Adrenal gland (tissue), 12 donors: ENCODE measurements around the gene HEBP1. TPM values are rescaled to one million over a fixed set of nuclear protein-coding genes. Genes with fewer than 3 reads are reported as not detected.
"Not testable (repeated sequence)": the region's sequence is repeated elsewhere in the genome, so short reads cannot be mapped to it uniquely, and the experiment has no call there.

ENCODE experiments used
- DNase-seq, 7 donors: peaks; one replicate each; pipeline ENCODE4 v3.0.0-alpha.2; 2019 to 2020
- H3K27ac ChIP-seq, 5 donors: fragments of 200-600 bp; sonication (generic) in 4 of 5; 1 replicate in 3 of 5; 2 replicates in 2 of 5; pipeline versions ENCODE4 v1.5.1 to v1.8.0; 2016 to 2020; ENCODE audit warnings: mild to moderate bottlenecking in 1 of 5
- H3K27me3 ChIP-seq: fragments of 200-600 bp; 2 replicates; pipeline ENCODE4 v1.8.0; 2021
- H3K36me3 ChIP-seq, 2 donors: fragments of 200-600 bp; replicated peaks in 1 of 2; 1 replicate in 1 of 2; 2 replicates in 1 of 2; pipeline versions ENCODE4 v1.5.1 to v1.8.0; 2018 to 2022
- H3K4me1 ChIP-seq, 2 donors: fragments of 200-600 bp; replicated peaks in 1 of 2; 1 replicate in 1 of 2; 2 replicates in 1 of 2; pipeline versions ENCODE4 v1.5.1 to v1.8.0; 2018 to 2021
- H3K4me3 ChIP-seq, 4 donors: fragments of 200-600 bp; sonication (generic) in 3 of 4; one replicate each; pipeline ENCODE4 v1.5.1; 2016 to 2018
- H3K9me3 ChIP-seq, 3 donors: fragments of 200-600 bp; sonication (generic) in 1 of 3; replicated peaks in 1 of 3; 1 replicate in 2 of 3; 2 replicates in 1 of 3; pipeline versions ENCODE4 v1.5.1 to v1.8.0; 2016 to 2021
- POLR2A ChIP-seq, 2 donors: fragments of 450-650 bp; IDR thresholded peaks; one replicate each; pipeline ENCODE4 v1.6.1; 2017; ENCODE audit warnings: antibody characterized with exemption in 2 of 2, mild to moderate bottlenecking in 2 of 2, moderate library complexity in 1 of 2
- WGBS, 4 donors: extraction: QIAGEN DNeasy Blood & Tissue Kit in 2 of 4; methylation state at CpG; one replicate each; pipeline versions ENCODE4 v1.1.5 to v1.1.7; 2013 to 2017; 5-methylcytosine and 5-hydroxymethylcytosine counted together
- intact Hi-C, 2 donors: fragments of 100-400 bp; cut with DNase I; formaldehyde crosslinking; loops; one replicate each; pipeline versions ENCODE4 v1.14.1 to v1.15.0; 2022 to 2023
- polyA plus RNA-seq, 3 donors: library from polyadenylated mRNA; stranded (reverse); fragments of 200-250 nt in 2 of 3; fragments of 350-450 nt in 1 of 3; fragmentation: Illumina TruSeq in 1 of 3; extraction: RNeasy Lipid Tissue Mini Kit (QIAGEN cat#74804) in 1 of 3; gene quantifications; one replicate each; pipeline ENCODE4 v1.2.3, GENCODE V29; 2013 to 2014
- total RNA-seq, 9 donors: library from RNA; depleted of rRNA in 4 of 9; stranded (reverse); fragments of >200 nt in 4 of 9; fragments of 120-200 nt in 1 of 9; fragmentation: NEBNext Ultra II Directional in 1 of 9; extraction: Animal tissue kit (Norgen Biotek cat#: 25700) in 1 of 9; gene quantifications; one replicate each; pipeline versions ENCODE4 v1.1.0 to v1.2.4, GENCODE V29; 2013 to 2023
- TF ChIP-seq, protein P1 (sequence below), 6 experiments: fragments of 450-650 bp in 4 of 6; fragments of 200-600 bp in 2 of 6; sonication (generic) in 1 of 6; IDR thresholded peaks; 1 replicate in 5 of 6; 2 replicates in 1 of 6; pipeline versions ENCODE4 v1.5.1 to v1.8.0; 2016 to 2021; ENCODE audit warnings: antibody characterized with exemption in 6 of 6, mild to moderate bottlenecking in 2 of 6, moderate library complexity in 1 of 6
- donor health status: healthy with polysubstance abuse.
- donor health status: Bipolar disorder and iron deficiency.
- donor health status: DM: yes; HTN: yes; CAD: no.
- donor health status: DM: no; HTN: no; CAD: no.
- donor health status: DM: no; HTN: no; CAD: no.
- donor health status: DM: yes; HTN: yes; CAD: no.

HEBP1 gene
- total and polyA plus RNA-seq, 12 donors = 34.3 to 165 (median 87.5) TPM

GRCh38 chr12:13041224-13041623 lies 41.2 kb upstream of the HEBP1 start:
- 89 to 98% (median 95%) methylated on average over 2 of the region's 2 CpGs for whole genome bisulfite sequencing, 4 donors
- H3K36me3 ChIP-seq = no peaks in the 10 kb centered on the region
- H3K4me1 ChIP-seq = peaks cover 0 to 14% of the 10 kb centered on the region in 2 donors
- DNase-seq = no peak
- H3K27me3 ChIP-seq = no peaks in the 10 kb centered on the region
- no peaks in the 10 kb centered on the region for H3K9me3 ChIP-seq
- H3K4me3 ChIP-seq = no peak overlapping the region
- TF ChIP-seq, protein P1, sequence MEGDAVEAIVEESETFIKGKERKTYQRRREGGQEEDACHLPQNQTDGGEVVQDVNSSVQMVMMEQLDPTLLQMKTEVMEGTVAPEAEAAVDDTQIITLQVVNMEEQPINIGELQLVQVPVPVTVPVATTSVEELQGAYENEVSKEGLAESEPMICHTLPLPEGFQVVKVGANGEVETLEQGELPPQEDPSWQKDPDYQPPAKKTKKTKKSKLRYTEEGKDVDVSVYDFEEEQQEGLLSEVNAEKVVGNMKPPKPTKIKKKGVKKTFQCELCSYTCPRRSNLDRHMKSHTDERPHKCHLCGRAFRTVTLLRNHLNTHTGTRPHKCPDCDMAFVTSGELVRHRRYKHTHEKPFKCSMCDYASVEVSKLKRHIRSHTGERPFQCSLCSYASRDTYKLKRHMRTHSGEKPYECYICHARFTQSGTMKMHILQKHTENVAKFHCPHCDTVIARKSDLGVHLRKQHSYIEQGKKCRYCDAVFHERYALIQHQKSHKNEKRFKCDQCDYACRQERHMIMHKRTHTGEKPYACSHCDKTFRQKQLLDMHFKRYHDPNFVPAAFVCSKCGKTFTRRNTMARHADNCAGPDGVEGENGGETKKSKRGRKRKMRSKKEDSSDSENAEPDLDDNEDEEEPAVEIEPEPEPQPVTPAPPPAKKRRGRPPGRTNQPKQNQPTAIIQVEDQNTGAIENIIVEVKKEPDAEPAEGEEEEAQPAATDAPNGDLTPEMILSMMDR (IDR thresholded peaks at IDR 0.05) = no peak
- TF ChIP-seq POLR2A (IDR thresholded peaks at IDR 0.05) = no peak
- intact Hi-C loops = no loop called here
- H3K27ac ChIP-seq = no peak overlapping the region

DNA sequence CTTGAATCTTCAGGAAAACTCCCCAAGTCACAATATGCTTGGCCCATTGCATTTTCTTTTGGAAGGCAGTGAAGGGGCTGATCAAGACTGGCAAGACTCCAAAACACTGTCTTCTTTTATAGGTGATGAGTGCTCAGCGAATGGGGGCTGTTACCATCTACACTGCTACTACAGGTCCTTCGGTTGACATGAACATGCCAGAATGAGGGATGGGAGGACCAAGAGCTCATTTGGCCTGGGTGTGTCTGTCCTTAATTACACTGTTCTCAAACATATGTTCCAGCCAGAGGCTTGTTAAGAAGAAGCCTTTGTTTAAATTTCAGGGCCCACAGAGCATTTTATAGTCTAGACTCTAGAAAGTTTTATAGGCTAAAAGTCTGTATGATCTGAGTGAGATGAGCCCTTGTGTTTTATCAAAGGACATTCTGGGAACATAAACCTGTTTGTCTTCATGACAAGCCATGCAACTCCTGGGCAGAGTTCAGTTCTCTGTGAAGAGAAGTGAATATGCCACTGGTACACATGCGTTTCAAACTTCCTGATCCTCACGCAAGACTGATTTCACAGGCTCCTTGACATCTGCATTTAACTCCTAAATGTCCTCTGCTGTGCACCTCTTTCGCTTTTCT lies 39.4 kb upstream of the HEBP1 start:
- Histone ChIP-seq H3K4me1 (peaks cover 0 to 5% of the 10 kb centered on the region in 2 donors), H3K9me3 (no peaks in the 10 kb centered on the region), H3K27me3 (no peaks in the 10 kb centered on the region), H3K36me3 (no peaks in the 10 kb centered on the region), H3K4me3 (no peak overlapping the region), H3K27ac (no peak overlapping the region)
- DNase-seq = no peak
- 63 to 73% (median 68%) methylated on average over 5 of the region's 5 CpGs for WGBS, 4 donors
- intact Hi-C loops = no loop called here
- TF ChIP-seq, protein P1 (IDR thresholded peaks at IDR 0.05) = no peak
- no peak for TF ChIP-seq POLR2A (IDR thresholded peaks at IDR 0.05)

DNA sequence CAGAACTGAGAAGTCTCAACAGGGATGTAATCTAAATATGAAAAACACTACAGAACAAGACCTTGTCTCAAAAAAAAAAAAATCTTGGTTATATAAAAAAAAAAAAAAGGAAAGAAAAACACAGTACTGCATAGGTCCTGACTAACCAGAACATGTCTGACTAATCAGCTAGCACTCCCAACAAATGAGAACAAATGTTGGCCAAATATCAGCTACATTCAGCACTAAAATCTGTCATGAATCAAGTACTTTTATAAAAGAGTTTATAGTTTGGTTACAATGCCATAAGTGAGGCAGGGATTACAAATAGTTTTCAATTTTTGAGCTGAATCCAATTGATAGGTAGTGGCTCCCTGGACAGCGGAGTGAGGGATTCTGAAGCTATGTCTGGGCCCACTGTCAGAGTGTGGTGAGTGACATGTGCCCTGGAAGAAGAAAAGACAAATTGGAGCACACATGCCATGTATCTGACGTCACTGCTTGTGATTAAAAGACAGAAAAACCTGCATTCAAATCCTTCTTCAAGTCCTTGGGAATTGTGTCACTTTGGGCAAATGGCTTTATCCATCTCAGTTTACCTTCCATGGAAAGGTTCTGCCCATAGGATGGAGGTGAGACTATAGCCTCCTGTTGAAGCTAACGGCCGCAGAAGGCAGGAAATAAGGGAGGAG lies 38.6 kb upstream of the HEBP1 start:
- intact Hi-C loops = no loop called here
- Histone ChIP-seq H3K27me3 (no peaks in the 10 kb centered on the region), H3K36me3 (no peaks in the 10 kb centered on the region), H3K4me1 (peaks cover 0 to under 1% of the 10 kb centered on the region in 2 donors), H3K9me3 (no peaks in the 10 kb centered on the region), H3K27ac (no peak overlapping the region), H3K4me3 (no peak overlapping the region)
- DNase-seq = no peak
- WGBS, 4 donors = 84 to 94% (median 86%) methylated on average over 4 of the region's 4 CpGs
- TF ChIP-seq, protein P1 (IDR thresholded peaks at IDR 0.05) = no peak
- no peak for TF ChIP-seq POLR2A (IDR thresholded peaks at IDR 0.05)

- Histone ChIP-seq H3K27me3 (no peaks in the 10 kb centered on the region), H3K36me3 (no peaks in the 10 kb centered on the region), H3K4me3 (no peak overlapping the region), H3K4me1 (no peaks in the 10 kb centered on the region), H3K27ac (no peak overlapping the region), H3K9me3 (no peaks in the 10 kb centered on the region)
- intact Hi-C loops = no loop called here
- 93 to 97% (median 94%) methylated on average over 3 of the region's 3 CpGs for WGBS, 4 donors
- TF ChIP-seq, protein P1 (IDR thresholded peaks at IDR 0.05) = no peak
- no peak for TF ChIP-seq POLR2A (IDR thresholded peaks at IDR 0.05)
- DNase-seq = no peak
Observed at GRCh38 chr12:13036881-13037280, 36.8 kb upstream of the HEBP1 start.

DNA sequence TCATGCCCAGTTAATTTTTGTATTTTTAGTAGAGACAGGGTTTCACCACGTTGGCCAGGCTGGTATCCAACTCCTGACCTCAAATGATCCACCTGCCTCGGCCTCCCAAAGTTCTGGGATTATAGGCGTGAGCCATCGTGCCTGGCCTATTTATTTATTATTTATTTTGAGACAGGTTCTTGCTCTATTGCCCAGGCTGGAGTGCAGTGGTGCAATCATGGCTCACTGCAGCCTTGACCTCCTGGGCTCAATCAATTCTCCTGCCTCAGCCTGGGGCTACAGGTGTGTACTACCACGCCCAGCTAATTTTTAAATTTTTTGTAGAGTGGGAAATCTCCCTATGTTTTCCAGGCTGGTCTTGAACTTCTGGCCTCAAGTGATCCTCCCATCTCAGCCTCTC lies 35.3 kb upstream of the HEBP1 start:
- DNase-seq = not testable (repeated sequence)

More for the DNA sequence above, 35.3 kb upstream of the HEBP1 start:
- H3K27me3 ChIP-seq, H3K4me3 ChIP-seq, H3K36me3 ChIP-seq, H3K9me3 ChIP-seq, H3K4me1 ChIP-seq, H3K27ac ChIP-seq, intact Hi-C loops: not testable (repeated sequence)
- 90 to 95% (median 94%) methylated on average over 5 of the region's 5 CpGs for WGBS, 4 donors
